GM19397 (cell line): ENCODE results near the gene ARHGEF26.

Source experiments
- ATAC-seq: cut with Tn5 transposase; IDR thresholded peaks from one replicate; pipeline ENCODE4 v1.9.1; 2021; ENCODE audit warnings: mild to moderate bottlenecking, moderate library complexity; ENCODE audit not compliant: unreplicated experiment

ARHGEF26 gene

GRCh38 chr3:154151969-154152368, 30.8 kb downstream of the ARHGEF26 start:
- ATAC-seq, result no peak

- no peak for ATAC-seq
Measured at GRCh38 chr3:154152741-154153140, 31.6 kb downstream of the ARHGEF26 start.

GRCh38 chr3:154156530-154156929, 35.3 kb downstream of the ARHGEF26 start:
- ATAC-seq, result no peak

DNA sequence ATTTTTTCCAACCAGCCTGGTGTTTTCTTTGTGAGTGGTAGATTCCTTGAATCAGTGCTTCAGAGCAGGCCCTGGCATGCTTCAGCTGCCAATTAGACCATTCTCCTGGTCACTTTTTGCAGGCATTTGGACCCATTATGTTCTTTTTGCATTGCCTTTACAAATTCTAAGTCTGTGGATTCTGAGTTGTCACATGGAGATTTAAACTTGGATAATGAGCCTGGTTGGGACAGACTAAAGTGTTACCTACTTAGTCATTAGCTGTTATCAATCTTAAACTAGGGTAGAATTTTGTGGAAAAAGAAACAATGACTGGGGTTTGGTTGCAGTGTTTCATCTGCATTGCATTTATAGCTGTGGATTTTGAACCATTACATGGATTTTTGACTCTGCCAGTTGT, 40.6 kb downstream of the ARHGEF26 start:
- no peak for ATAC-seq

GRCh38 chr3:154164387-154164786, 43.2 kb downstream of the ARHGEF26 start:
- ATAC-seq, result no peak

- no peak for ATAC-seq
Measured at GRCh38 chr3:154168998-154169795, 48.0 kb downstream of the ARHGEF26 start.

DNA sequence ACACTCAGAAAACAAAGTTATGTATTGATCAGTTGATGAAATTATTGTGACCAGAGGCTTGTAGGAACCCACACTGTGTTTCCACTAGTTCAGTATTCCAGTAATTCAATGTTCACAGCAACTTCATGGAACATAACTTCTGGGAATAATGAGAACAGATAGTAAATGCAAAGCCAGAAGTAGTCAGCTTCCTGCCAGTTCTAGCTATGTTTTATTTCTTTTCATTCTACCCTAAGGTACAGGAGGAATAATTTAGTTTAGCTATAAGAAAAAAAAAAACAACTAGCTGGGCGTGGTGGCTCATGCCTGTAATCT, 48.6 kb downstream of the ARHGEF26 start:
- ATAC-seq, result no peak

GRCh38 chr3:154170300-154170699, 49.1 kb downstream of the ARHGEF26 start:
- no peak for ATAC-seq

DNA sequence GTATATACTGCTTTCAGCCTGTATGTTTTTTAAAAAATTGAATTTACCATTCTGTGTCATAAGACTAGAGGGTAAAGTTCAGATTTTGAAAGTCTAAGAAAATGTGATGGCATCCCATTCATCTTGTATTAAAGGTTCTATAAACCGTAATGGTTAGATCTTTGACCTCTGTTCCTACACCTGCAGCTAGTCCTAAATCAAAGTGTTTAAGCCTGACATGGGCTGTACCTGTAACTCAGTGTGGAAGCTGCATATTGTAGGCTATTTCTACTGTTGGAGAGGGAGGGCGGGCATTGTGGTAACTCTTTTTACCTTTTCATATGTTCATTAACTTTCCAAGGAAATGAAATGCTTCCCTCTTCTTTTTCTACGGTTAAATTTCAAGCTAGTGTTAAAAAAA, 53.9 kb downstream of the ARHGEF26 start:
- ATAC-seq, result no peak

GRCh38 chr3:154176036-154176435, 54.8 kb downstream of the ARHGEF26 start:
- no peak for ATAC-seq

DNA sequence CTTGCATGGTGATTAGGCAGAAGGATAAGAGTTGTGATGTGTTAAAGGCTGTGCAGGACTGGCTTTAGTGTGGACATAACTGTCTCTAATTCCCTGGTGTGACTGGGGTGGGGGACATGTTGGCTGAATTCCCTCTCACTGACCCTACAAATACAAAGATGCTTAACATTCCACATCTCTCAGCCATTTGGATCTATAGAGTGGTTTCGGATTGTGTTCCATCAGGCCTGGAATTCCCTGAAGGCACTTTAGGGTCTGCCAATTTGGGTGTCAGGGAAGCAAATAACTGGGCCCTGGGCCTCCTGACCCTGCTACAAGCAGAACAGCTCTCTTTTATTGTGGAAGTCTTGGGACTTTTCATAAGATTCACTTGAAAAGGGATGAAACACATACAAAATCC, 56.2 kb downstream of the ARHGEF26 start:
- ATAC-seq, result no peak

DNA sequence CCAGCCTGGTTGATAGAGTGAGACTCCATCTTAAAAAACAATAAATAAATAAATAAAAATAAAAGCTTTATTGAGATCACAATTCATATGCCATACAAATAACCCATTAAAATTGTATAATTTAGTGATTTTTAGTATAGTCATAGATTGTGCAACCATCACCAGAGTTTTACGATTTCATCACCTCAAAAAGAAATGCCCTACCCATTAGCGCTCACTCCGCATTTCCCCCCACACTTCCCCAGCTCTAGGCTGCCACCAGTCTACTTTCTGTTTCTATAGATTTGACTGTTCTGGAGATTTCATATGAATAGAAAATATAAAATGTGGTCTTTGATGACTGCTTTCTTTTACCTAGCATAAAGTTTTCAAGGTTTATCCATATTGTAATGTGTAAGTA, 57.0 kb downstream of the ARHGEF26 start:
- no peak for ATAC-seq

DNA sequence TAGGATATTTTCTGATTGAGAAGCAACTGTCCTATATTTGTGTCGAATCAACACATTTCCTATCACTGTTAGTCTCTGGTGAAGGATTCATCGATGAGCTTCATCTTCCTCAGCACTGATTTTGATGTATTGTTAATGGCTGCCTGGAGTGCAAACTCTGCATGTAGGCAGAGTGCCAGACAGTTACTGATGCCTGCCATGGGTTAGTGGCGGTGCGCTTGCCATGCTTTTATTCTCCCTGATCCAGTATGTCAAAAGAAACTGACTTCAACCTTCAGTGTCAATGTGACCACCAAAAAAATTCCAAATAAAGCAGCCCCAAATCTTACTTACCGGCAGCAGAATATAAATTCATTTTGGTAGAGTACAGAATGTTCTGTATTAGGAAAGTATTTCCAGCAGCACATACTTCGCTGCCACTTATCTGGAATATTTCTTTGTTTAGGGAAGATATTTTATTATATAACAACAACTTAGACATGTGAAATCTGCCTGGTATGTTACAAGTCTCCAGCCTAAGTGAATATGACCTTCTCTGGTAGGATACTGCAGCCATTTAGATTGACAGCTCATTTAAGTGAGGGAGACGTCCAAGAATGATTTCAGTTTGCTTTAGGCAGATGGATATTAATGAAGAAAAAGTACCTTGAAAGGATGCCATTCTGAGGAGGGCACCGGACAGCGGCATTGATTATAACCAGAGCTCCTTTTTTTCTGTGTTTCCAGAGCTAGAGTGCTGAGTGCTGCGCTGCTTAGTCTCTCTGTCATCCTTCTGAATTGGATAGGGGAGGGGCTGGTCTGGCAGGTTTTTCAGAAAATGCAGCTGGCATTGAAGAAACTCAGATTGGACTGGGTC, 59.9 kb downstream of the ARHGEF26 start:
- no peak for ATAC-seq

- no peak for ATAC-seq
Measured at GRCh38 chr3:154182322-154182922, 61.2 kb downstream of the ARHGEF26 start.

GRCh38 chr3:154182975-154183374, 61.8 kb downstream of the ARHGEF26 start:
- no peak for ATAC-seq

- ATAC-seq, result no peak
Measured at GRCh38 chr3:154184582-154184981, 63.4 kb downstream of the ARHGEF26 start.

GRCh38 chr3:154188437-154188836, 67.2 kb downstream of the ARHGEF26 start:
- ATAC-seq, result no peak

- no peak for ATAC-seq
Measured at GRCh38 chr3:154188846-154189245, 67.7 kb downstream of the ARHGEF26 start.

- no peak for ATAC-seq
Measured at GRCh38 chr3:154191520-154191919, 70.3 kb downstream of the ARHGEF26 start.

GRCh38 chr3:154192225-154192624, 71.0 kb downstream of the ARHGEF26 start:
- ATAC-seq, result no peak

DNA sequence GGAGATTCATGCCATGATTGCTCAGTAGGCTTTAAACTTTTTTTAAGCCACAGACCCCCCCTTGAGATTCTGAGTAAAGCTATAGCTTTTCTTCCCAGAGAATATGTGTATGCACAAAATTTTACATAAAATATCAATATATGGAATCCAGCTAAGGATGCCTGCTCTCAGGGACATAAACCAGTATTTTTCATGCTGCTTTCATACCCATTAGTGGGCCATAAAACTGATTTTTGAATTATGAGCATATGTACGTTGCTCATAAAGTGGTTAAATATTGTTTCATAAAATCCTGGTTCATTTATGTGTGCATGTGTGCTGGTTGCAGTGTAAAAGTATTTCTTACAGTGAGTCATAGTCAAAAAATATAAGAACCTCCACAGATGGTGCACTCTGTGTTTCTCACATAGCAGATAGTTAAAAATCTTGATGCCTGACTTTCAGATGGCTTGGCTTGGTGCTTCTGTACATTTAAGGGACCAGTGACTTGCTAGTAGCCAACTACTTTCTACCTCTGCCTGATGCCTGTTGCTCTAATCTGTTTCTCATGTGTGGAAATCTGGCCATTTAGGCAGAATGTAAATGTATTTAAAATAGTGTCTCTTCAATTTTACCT, 71.9 kb downstream of the ARHGEF26 start:
- no peak for ATAC-seq
